ENCODE results near the gene SPSB2.

- TF ChIP-seq POLR2A (IDR thresholded peaks at IDR 0.05): no peak
- TF ChIP-seq CTCF (IDR thresholded peaks at IDR 0.05): no peak
Observed at GRCh38 chr12:6884539-6884938, 11.4 kb upstream of the SPSB2 start.

Data from heart left ventricle (tissue), 13 donors.